Ishikawa (cell line): ENCODE results near the gene LRRC8E.

Experiments used
- CEBPB ChIP-seq: IDR thresholded peaks from 2 replicates; pipeline ENCODE4 v1.6.1; 2012
- CREB1 ChIP-seq: IDR thresholded peaks from 2 replicates; pipeline ENCODE4 v1.6.1; 2012; ENCODE audit warnings: low read depth
- EGR1 ChIP-seq: IDR thresholded peaks from 2 replicates; pipeline ENCODE4 v1.6.1; 2012
- EP300 ChIP-seq: IDR thresholded peaks from 2 replicates; pipeline ENCODE4 v1.6.1; 2012; ENCODE audit warnings: borderline replicate concordance
- FOXM1 ChIP-seq: IDR thresholded peaks from 2 replicates; pipeline ENCODE4 v1.6.1; 2012; ENCODE audit warnings: low read depth, borderline replicate concordance
- NFIC ChIP-seq: IDR thresholded peaks from 2 replicates; pipeline ENCODE4 v1.6.1; 2012
- RAD21 ChIP-seq: IDR thresholded peaks from 2 replicates; pipeline ENCODE4 v1.6.1; 2012; ENCODE audit warnings: low read depth
- TAF1 ChIP-seq: IDR thresholded peaks from 2 replicates; pipeline ENCODE4 v1.6.1; 2012; ENCODE audit warnings: low read depth, mild to moderate bottlenecking
- TCF12 ChIP-seq: IDR thresholded peaks from 2 replicates; pipeline ENCODE4 v1.6.1; 2012; ENCODE audit warnings: low read depth
- TEAD4 ChIP-seq: IDR thresholded peaks from 2 replicates; pipeline ENCODE4 v1.6.1; 2012
- YY1 ChIP-seq: IDR thresholded peaks from 2 replicates; pipeline ENCODE4 v1.6.1; 2012; ENCODE audit warnings: low read depth
- ZBTB7A ChIP-seq: IDR thresholded peaks from 2 replicates; pipeline ENCODE4 v1.6.1; 2012; ENCODE audit warnings: low read depth
- TF ChIP-seq, protein P1 (sequence below): IDR thresholded peaks from 2 replicates; pipeline ENCODE4 v1.6.1; 2012
- TF ChIP-seq, protein P2 (sequence below): IDR thresholded peaks from 2 replicates; pipeline ENCODE4 v1.6.1; 2012
- TF ChIP-seq, protein P3 (sequence below): IDR thresholded peaks from 2 replicates; pipeline ENCODE4 v1.6.1; 2012; ENCODE audit warnings: low read depth, mild to moderate bottlenecking

Gene LRRC8E

DNA sequence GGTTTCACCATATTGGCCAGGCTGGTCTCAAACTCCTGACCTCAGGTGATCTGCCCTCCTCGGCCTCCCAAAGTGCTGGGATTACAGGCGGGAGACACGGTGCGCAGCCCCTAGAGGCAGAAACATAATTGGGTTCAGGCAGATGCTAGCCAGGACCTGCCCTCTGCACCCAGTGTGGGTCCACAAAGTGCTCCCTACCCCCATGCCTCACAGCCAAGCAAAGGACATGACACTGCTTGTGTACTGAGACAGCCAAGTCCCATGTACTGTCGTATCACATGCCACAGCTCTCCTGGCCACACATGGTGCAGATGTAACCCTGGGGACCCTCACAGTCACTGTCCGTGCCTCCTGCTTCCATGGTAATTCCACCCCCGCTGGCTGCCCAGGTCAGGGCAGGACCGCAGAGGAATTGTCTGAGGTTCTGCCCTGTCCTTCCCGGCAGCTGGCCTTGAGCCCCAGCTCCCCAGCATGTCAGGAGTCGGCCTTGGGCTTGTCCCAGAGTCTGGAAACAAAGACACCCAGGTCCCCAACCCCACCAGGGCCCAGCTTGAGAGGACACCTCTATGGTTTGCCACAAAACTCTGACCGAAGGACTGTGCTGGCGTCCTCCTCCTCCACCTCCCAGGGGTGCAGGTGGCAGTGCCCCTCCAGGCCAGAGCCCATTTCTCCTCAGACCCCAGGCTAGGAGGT, 21.8 kb upstream of the LRRC8E start:
- no peak for TF ChIP-seq TEAD4
- TF ChIP-seq, protein P1, sequence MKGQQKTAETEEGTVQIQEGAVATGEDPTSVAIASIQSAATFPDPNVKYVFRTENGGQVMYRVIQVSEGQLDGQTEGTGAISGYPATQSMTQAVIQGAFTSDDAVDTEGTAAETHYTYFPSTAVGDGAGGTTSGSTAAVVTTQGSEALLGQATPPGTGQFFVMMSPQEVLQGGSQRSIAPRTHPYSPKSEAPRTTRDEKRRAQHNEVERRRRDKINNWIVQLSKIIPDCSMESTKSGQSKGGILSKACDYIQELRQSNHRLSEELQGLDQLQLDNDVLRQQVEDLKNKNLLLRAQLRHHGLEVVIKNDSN, result no peak
- no peak for TF ChIP-seq EP300
- TF ChIP-seq TCF12, result no peak

DNA sequence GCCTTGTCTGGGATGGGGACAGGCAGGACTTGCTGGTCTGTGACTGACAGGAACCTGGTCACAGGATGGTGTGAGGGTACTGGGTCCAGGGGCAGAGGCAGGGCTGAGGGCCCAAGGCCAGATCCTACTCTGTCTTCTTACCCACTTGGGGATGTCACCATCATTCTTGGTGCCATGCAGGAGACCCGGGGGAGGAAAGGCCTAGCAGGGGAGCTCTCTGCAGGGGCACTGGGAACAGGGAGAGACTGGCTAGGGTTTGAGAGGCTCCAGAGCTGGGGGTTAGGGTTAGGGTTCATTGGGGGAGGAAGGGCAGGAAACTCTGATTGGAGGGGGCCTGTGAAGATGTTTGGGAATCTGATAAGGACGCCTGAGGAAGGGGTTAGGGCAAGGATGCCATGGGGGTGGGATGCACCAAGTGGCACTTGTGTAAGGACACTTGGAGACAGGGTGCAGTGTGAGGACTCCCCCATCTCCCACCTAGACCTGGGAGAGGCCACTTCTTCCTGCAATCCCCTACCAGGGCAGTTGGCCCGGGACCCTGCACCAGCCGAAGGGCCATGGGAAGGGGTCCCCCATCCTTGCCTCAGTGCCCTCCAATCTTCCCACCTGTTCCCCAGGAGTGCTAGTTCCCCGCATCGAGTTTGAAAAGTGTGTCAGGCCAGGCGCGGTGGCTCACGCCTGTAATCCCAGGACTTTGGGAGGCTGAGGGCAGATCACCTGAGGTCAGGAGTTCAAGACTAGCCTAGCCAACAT, 21.0 kb upstream of the LRRC8E start:
- TF ChIP-seq YY1 (no peak), RAD21 (no peak)

DNA sequence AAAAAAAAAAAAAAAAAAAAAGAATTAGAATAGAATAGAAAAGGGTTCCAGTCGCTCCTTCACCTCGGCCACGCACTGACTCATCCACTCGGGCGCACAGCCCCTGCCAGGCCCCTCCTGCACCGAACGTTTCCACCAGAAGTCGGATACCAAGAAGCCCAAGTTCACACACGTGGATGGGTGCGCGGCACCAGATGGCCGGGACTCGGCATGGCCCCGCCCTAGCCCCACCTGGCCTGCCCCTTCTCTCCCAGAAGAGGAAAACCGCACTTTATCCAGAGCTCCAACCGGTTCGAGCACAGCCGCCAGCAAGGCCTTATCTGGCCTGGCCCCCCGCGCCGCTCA, 20.0 kb upstream of the LRRC8E start:
- TF ChIP-seq EGR1 (no peak), FOXM1 (no peak), CREB1 (no peak), TAF1 (no peak), NFIC (no peak)
- TF ChIP-seq, protein P1, result no peak
- TF ChIP-seq, protein P2, sequence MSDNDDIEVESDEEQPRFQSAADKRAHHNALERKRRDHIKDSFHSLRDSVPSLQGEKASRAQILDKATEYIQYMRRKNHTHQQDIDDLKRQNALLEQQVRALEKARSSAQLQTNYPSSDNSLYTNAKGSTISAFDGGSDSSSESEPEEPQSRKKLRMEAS, result peak; percentile 89

DNA sequence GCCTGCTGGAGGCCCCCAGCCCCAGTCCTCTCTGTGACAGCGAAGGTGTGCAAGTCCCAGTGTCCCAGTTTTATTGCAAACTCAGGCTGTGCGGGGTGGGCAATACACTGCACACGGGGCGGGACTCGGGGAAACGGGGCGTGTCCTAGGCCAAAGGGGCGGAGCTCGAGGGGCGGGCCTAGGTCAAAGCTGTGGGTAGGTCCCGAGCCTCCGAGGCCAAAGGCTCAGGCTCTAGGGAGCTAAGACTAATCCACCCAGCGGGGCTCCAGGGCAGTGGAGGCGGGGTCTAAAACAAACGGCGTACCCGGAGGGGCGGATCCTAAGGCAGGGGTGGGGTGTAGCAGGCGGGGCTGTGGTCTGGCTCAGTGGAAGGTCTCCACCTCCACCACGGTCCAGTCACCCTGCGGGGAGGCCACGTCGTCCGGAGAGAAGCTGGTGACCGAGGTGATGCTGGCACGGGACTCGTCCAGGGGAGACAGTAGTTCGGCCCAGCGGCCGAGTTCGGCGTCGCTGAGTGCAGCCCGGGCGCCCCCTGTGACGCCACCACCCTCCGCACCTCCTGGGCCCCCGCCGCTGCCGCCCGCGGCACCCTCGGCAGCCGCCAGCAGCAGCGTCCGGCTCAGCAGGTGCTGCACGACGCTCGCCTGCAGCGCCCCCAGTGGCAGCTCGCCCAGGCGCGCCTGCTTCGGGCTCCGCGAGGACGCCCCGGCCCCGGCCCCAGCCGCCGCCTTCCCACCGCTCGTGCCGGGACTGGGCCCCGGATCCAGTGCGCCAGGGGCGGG, 19.4 kb upstream of the LRRC8E start:
- no peak for TF ChIP-seq TEAD4
- no peak for TF ChIP-seq ZBTB7A
- no peak; the same call in 1 of the 2 replicates for TF ChIP-seq EP300
- TF ChIP-seq CREB1, result no peak
- no peak for TF ChIP-seq EGR1
- peak; percentile 31; the same call in 1 of the 2 replicates for TF ChIP-seq RAD21
- peak; percentile 18; the same call in 1 of the 2 replicates for TF ChIP-seq NFIC
- TF ChIP-seq TAF1, result no peak; the same call in 1 of the 2 replicates
- TF ChIP-seq CEBPB, result no peak
- TF ChIP-seq, protein P3, sequence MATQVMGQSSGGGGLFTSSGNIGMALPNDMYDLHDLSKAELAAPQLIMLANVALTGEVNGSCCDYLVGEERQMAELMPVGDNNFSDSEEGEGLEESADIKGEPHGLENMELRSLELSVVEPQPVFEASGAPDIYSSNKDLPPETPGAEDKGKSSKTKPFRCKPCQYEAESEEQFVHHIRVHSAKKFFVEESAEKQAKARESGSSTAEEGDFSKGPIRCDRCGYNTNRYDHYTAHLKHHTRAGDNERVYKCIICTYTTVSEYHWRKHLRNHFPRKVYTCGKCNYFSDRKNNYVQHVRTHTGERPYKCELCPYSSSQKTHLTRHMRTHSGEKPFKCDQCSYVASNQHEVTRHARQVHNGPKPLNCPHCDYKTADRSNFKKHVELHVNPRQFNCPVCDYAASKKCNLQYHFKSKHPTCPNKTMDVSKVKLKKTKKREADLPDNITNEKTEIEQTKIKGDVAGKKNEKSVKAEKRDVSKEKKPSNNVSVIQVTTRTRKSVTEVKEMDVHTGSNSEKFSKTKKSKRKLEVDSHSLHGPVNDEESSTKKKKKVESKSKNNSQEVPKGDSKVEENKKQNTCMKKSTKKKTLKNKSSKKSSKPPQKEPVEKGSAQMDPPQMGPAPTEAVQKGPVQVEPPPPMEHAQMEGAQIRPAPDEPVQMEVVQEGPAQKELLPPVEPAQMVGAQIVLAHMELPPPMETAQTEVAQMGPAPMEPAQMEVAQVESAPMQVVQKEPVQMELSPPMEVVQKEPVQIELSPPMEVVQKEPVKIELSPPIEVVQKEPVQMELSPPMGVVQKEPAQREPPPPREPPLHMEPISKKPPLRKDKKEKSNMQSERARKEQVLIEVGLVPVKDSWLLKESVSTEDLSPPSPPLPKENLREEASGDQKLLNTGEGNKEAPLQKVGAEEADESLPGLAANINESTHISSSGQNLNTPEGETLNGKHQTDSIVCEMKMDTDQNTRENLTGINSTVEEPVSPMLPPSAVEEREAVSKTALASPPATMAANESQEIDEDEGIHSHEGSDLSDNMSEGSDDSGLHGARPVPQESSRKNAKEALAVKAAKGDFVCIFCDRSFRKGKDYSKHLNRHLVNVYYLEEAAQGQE, result no peak
- no peak for TF ChIP-seq YY1
- TF ChIP-seq, protein P1, result no peak
- TF ChIP-seq, protein P2, result peak; percentile 63
- no peak for TF ChIP-seq FOXM1
- TF ChIP-seq TCF12, result no peak

DNA sequence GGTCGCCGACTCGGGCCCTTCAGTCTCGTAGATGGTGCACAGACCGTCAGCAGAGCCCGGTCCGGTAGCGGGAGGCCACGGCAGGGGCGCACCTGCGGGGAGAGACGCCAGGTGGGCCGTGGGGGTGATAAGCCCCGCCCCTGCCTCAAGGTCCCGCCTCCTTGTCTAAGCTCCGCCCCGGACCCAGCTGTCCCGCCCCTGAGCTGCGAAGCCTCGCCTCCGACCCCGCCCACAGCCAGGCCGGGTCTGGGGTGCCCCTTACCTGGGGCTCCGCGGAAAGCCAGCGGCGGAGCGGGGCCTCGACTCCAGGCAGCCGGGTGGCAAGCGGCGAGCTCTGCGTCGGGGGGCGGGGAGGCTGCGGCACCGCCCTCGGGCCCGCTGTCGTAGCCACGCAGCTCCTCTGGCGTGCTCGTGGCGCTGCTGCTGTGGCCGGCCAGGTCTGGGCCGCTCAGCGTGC, 18.8 kb upstream of the LRRC8E start:
- TF ChIP-seq ZBTB7A, result peak; percentile 35; the same call in 1 of the 2 replicates
- no peak for TF ChIP-seq CEBPB
- TF ChIP-seq, protein P2, result peak; percentile 14; the same call in 1 of the 2 replicates
- TF ChIP-seq EGR1, result no peak

DNA sequence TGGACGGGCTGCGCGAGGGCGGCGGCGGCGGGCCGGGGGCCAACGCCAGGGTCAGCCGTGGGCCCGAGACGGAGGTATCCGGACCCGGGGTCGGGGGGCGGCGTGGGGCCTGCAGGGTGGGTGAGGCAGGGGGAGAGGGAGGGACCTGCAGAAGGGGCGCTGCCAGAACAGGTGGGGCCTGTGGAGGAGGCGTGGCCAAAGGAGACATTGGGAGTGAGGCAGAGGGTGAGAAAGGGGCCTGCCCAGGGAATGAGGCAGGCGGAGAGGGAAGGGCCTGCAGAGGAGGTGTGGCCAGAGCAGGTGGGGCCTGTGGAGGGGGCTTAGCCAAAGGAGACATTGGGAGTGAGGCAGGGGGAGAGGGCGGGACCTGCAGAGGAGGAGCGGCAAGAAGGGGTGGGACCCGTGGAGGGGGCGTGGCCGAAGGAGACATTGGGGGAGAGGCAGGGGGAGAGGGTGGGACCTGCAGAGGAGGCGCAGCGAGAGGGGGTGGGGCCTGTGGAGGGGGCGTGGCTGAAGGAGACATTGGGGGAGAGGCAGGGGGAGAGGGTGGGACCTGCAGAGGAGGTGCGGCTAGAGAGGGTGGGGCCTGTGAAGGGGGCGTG, 18.3 kb upstream of the LRRC8E start:
- TF ChIP-seq YY1 (no peak), TEAD4 (no peak), EP300 (no peak), CEBPB (no peak), ZBTB7A (peak; percentile 16; the same call in 1 of the 2 replicates)
- TF ChIP-seq, protein P1, result no peak
- TF ChIP-seq, protein P2, result no peak
